CD1c-positive myeloid dendritic cell (primary cell): ENCODE data around the gene STK38L.

Experiments used
- DNase-seq: peaks from one replicate; pipeline ENCODE4 v3.0.0-alpha.2; 2016; ENCODE audit errors: extremely low spot score

Gene STK38L

DNA sequence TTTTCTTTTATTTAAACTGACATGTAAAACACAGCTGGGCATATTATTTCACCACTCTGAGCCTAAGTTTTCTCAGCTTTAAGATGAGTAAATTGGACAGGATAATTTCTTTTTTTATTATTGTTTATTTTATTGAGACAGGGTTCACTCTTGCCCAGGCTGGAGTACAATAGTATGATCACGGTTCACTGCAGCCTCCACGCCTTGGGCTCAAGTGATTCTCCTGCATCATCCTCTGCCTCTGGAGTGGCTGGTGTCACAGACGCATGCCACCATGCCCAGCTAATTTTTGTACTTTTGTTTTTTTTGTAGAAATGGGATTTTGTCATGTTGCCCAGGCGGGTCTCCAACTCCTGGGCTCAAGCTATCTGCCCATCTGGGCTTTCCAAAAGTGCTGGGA lies 101.3 kb downstream of the STK38L start:
- DNase-seq = no peak

DNA sequence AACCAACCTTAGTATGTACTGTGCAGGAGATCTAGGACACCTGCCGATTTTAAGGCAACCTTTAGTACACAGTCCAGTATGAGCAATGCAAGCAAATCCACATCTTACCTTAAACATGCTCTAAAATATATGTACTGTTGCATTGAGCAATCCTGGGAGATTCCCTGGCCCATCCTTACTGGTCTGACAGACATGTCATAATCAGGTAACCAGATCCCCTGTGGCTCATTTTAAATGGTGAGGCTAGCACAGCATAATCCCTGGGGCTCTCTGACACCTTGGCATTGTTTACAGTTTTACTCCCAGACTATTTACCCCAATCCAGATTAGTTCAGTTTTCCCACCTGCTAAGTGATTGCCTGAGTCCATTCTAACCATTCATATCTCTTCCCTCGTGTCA lies 103.7 kb downstream of the STK38L start:
- DNase-seq = no peak

DNA sequence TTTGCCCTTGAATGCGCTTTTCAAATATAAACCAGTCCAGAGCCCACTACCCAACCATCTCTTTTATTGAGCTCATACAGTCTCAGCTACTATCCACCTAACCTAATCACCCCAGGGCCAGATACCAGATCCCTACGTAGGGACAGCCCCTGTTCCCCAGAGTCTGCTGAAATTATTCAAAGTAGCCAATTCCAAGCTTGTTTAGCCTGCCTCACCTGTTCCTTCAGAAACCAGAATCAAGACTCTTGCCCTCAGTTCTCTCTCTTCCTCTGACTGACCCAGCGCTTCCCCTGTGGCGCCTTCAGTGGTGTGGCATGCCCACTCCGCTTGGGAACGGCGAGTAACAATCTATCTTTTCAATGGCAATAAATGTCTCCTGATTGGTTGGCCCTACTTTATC lies 107.4 kb downstream of the STK38L start:
- no peak for DNase-seq

DNA sequence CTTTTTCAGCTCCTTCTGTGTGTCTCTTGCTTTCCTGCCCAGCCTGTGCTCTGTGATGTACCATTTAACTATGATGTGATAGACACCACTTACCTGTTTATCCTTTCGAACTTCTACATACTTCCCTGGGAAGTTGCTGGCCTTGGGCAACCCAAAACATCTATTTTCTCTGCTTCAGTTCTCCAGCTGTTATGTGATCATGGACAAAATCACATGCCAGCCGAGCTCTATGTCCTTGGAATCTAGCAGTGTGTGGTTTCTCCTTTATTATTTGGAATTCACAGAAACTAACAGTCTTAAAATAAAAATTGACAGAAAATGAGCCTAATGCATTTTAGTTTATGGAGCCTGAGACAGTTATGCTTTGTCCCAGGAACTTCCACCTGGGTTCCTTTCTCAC lies 111.4 kb downstream of the STK38L start:
- no peak for DNase-seq

DNA sequence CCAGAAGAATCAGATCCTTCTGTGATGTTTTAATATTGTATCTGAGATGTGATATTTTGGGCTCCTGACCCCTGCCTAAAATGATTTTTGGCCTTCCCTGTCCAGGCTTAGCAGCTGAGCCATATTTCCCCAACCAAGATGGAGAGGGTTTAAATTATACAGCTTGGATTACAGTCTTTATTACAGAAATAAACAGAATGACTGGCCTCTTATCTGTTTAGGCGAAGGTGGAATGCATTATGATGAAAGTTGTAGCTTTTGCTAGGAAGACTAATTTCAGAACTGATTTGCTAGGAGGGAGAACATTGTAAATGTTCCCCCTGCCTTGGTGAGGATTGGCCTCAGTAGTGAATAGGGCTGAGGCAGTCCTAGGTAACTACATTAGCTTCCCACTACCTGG lies 111.9 kb downstream of the STK38L start:
- no peak for DNase-seq

DNA sequence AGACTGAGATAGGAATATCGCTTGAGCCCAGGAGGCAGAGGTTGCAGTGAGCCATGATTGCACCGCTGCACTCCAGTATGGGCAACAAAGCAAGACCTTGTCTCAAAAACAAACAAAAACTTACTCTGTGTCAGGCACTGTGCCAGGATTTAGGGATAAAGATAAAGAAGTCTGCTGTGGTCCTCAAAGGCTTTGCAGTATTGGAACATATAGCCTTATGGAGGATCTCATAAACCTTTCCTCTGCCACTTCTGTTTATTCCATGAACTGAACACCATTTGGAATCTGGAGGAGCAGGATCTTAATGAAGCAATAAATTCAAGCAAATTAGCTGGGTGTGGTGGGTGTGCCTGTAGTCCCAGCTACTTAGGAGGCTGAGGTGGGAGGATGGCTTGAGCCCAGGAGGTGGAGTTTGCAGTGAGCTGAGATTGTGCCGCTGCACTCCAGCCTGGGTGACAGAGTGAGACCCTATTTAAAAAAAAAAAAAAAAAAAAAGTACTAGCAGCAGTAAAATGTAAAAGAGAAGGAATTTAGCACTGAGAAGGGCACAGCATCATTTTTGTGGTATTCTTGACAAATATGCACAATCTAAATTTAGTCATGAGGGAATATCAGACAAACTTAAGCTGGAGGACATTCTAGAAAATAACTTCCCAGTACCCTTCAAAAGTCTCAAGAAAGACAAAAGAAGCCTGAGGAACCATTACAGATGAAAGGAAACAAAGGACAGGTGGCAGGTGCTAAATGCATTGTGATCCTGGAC lies 115.7 kb downstream of the STK38L start:
- DNase-seq = no peak

DNA sequence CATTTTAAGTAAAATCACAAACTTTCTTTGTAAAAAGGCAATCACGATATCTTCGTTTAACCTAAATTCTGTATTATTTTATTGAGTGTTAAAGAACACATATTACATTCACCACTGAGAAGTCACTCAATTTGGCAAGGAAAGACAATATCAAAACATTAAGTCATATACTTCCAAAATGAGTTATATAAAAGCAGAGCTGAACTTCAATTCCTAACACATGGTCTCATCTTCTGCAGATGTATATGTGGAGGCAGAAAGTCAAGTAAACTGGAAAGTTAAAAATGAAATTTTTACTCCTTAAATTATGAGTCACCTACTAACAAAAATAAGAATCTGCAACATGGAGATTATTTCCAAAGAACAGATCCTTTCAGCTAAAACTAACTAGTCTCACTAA lies 117.3 kb downstream of the STK38L start:
- DNase-seq = no peak

DNA sequence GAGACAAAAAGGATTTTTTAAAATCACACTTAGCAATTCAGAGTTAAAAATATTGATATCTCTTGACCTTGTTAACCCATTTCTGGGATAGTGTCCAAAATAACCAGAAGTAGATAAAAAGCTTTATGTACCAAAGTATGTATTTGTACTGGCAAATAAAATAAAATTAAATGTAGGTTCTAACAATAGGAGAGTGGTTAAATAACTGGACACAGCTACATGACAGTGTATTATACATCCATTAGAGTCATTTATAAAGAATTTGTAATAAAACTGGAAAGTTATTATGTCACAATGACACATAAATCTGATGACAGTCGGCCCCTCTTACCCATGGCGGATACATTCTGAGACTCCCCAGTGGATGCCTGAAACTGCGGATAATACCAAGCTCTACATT lies 122.5 kb downstream of the STK38L start:
- no peak for DNase-seq

DNA sequence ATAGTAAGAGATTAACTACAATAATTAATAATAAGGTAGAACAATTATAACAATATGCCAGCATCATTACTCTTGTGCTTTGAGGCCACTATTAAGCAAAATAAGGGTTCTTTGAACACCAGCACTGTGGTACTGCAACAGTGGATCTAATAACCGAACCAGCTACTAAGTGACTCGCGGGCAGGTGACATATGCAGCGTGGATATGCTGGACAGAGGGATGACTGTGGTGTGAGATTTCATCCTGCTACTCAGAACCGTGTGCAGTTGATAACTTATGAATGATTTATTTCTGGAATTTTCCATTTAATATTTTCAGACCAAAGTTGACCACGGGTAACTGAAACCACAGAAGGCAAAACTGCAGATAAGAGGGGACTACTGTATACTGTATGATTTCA lies 123.0 kb downstream of the STK38L start:
- no peak for DNase-seq
